CD14-positive monocyte (primary cell): Measurements from ENCODE around the gene ATP2C2. TPM values are rescaled to one million over a fixed set of nuclear protein-coding genes. Genes with fewer than 3 reads are reported as not detected.

Source experiments
- DNase-seq, 3 donors: peaks; one replicate each; pipeline ENCODE4 v3.0.0-alpha.2; 2011 to 2022
- H2AFZ ChIP-seq: 2 replicates; pipeline ENCODE4 v1.6.0; 2012; ENCODE audit warnings: mild to moderate bottlenecking, low read depth, low read length, inconsistent platforms; ENCODE audit not compliant: insufficient read depth, poor library complexity, severe bottlenecking
- H3K27ac ChIP-seq, 2 donors: 1 replicate in 1 of 2; 2 replicates in 1 of 2; pipeline ENCODE4 v1.5.1; 2012 to 2013; ENCODE audit warnings: low read length in 2 of 2, control low read depth in 1 of 2, inconsistent platforms in 1 of 2, low read depth in 1 of 2, mild to moderate bottlenecking in 1 of 2
- H3K27me3 ChIP-seq, 2 donors: one replicate each; pipeline versions ENCODE4 v1.6.0 to v1.6.1; 2011 to 2013; ENCODE audit warnings: low read length in 2 of 2; ENCODE audit not compliant: control insufficient read depth in 2 of 2, insufficient read depth in 2 of 2
- H3K36me3 ChIP-seq, 2 donors: replicated peaks in 1 of 2; 1 replicate in 1 of 2; 2 replicates in 1 of 2; pipeline versions ENCODE4 v1.5.1 to v1.6.1; 2012 to 2013; ENCODE audit warnings: low read length in 2 of 2, control low read depth in 1 of 2, inconsistent platforms in 1 of 2, mild to moderate bottlenecking in 1 of 2; ENCODE audit not compliant: insufficient read depth in 2 of 2, control insufficient read depth in 1 of 2
- H3K4me1 ChIP-seq, 2 donors: 1 replicate in 1 of 2; 2 replicates in 1 of 2; pipeline versions ENCODE4 v1.5.1 to v1.6.1; 2012 to 2013; ENCODE audit warnings: low read length in 2 of 2, control low read depth in 1 of 2, inconsistent platforms in 1 of 2, mild to moderate bottlenecking in 1 of 2, moderate library complexity in 1 of 2; ENCODE audit not compliant: insufficient read depth in 2 of 2, control insufficient read depth in 1 of 2
- H3K4me2 ChIP-seq: replicated peaks from 2 replicates; pipeline ENCODE3; 2012; ENCODE audit warnings: low read length, moderate library complexity, mild to moderate bottlenecking; ENCODE audit not compliant: poor library complexity, severe bottlenecking; ENCODE audit errors: extremely low read depth
- H3K4me3 ChIP-seq, 3 experiments: fragments of 200-600 bp in 1 of 3; sonication (generic) in 1 of 3; replicated peaks in 1 of 3; 1 replicate in 2 of 3; 2 replicates in 1 of 3; pipeline ENCODE4 v1.5.1; 2011 to 2013; ENCODE audit warnings: low read length in 3 of 3, mild to moderate bottlenecking in 3 of 3, control low read depth in 2 of 3, low read depth in 2 of 3, inconsistent platforms in 1 of 3, moderate library complexity in 1 of 3
- H3K79me2 ChIP-seq: 2 replicates; pipeline ENCODE4 v1.6.0; 2012; ENCODE audit warnings: mild to moderate bottlenecking, control low read depth, inconsistent platforms, low read length, moderate library complexity; ENCODE audit not compliant: insufficient read depth
- H3K9ac ChIP-seq: 2 replicates; pipeline ENCODE4 v1.6.0; 2017; ENCODE audit warnings: low read length, mild to moderate bottlenecking; ENCODE audit not compliant: insufficient read depth, poor library complexity, severe bottlenecking
- H3K9me3 ChIP-seq, 2 donors: replicated peaks in 1 of 2; 1 replicate in 1 of 2; 2 replicates in 1 of 2; pipeline versions ENCODE4 v1.5.1 to v1.6.1; 2012 to 2013; ENCODE audit warnings: low read length in 2 of 2, control low read depth in 1 of 2; ENCODE audit not compliant: control insufficient read depth in 1 of 2, insufficient read depth in 1 of 2
- H4K20me1 ChIP-seq: 2 replicates; pipeline ENCODE4 v1.6.0; 2012; ENCODE audit warnings: mild to moderate bottlenecking, low read length, control low read depth, moderate library complexity; ENCODE audit not compliant: insufficient read depth
- H3K27ac Mint-ChIP-seq, 7 donors: one replicate each; pipeline ENCODE4 v1.8.0; 2020; ENCODE audit warnings: mild to moderate bottlenecking in 7 of 7, mixed read lengths in 7 of 7, moderate library complexity in 6 of 7, inconsistent platforms in 2 of 7
- H3K27me3 Mint-ChIP-seq, 3 donors: one replicate each; pipeline ENCODE4 v1.8.0; 2021 to 2022; ENCODE audit warnings: low read depth in 3 of 3, mild to moderate bottlenecking in 3 of 3, mixed read lengths in 3 of 3, moderate library complexity in 3 of 3, inconsistent platforms in 1 of 3
- H3K36me3 Mint-ChIP-seq, 2 donors: one replicate each; pipeline ENCODE4 v1.8.0; 2020; ENCODE audit warnings: mixed read lengths in 2 of 2, inconsistent platforms in 1 of 2, mild to moderate bottlenecking in 1 of 2
- H3K4me1 Mint-ChIP-seq: one replicate; pipeline ENCODE4 v1.8.0; 2020; ENCODE audit warnings: mild to moderate bottlenecking, mixed read lengths
- H3K4me3 Mint-ChIP-seq, 2 donors: one replicate each; pipeline ENCODE4 v1.8.0; 2020; ENCODE audit warnings: mild to moderate bottlenecking in 2 of 2, mixed read lengths in 2 of 2, moderate library complexity in 1 of 2
- H3K9me3 Mint-ChIP-seq, 7 donors: one replicate each; pipeline ENCODE4 v1.8.0; 2020 to 2022; ENCODE audit warnings: mixed read lengths in 7 of 7, mild to moderate bottlenecking in 6 of 7, moderate library complexity in 6 of 7, inconsistent platforms in 2 of 7
- CTCF ChIP-seq: fragments of 200-600 bp; IDR thresholded peaks from one replicate; pipeline ENCODE4 v1.8.0; 2022; ENCODE audit warnings: antibody characterized with exemption, mild to moderate bottlenecking
- WGBS: methylation state at CpG from one replicate; pipeline ENCODE4 v1.1.5; 2013; ENCODE audit warnings: missing lambda C conversion rate; ENCODE audit not compliant: insufficient coverage; 5-methylcytosine and 5-hydroxymethylcytosine counted together
- intact Hi-C, 2 donors: fragments of 100-400 bp; cut with micrococcal nuclease; formaldehyde crosslinking; loops; one replicate each; pipeline versions ENCODE4 v1.15.0 to v1.15.1; 2023
- polyA plus RNA-seq, 3 donors: library from polyadenylated mRNA; depleted of rRNA in 1 of 3; unstranded in 2 of 3; stranded (reverse) in 1 of 3; fragments of 300-500 nt in 2 of 3; fragments of >200 nt in 1 of 3; fragmentation: Illumina TruSeq in 2 of 3; gene quantifications; 1 replicate in 2 of 3; 2 replicates in 1 of 3; pipeline ENCODE4 v1.2.3, GENCODE V29; 2012 to 2021

The ATP2C2 gene
- polyA plus RNA-seq, 3 donors: 0.05 TPM; not detected in 2

- no peak overlapping the region for H3K9ac ChIP-seq
- H3K27ac Mint-ChIP-seq: no peak overlapping the region
- H3K27me3 Mint-ChIP-seq: peaks cover 7 to 17% (median 13%) of the 10 kb centered on the region in 3 donors
- WGBS: 95% methylated on average over 10 of the region's 11 CpGs
- no peaks in the 10 kb centered on the region for H3K79me2 ChIP-seq
- DNase-seq: no peak
- H3K4me2 ChIP-seq: no peak overlapping the region
- no peak overlapping the region for H3K4me3 Mint-ChIP-seq
- no peaks in the 10 kb centered on the region for H3K27me3 ChIP-seq
- peaks cover 0 to 3% (median 0%) of the 10 kb centered on the region in 7 donors for H3K9me3 Mint-ChIP-seq
- no peak overlapping the region for H2AFZ ChIP-seq
- no peaks in the 10 kb centered on the region for H3K4me1 ChIP-seq
- TF ChIP-seq CTCF: no peak
- intact Hi-C loops: no loop called here
- no peaks in the 10 kb centered on the region for H3K36me3 Mint-ChIP-seq
- no peaks in the 10 kb centered on the region for H3K4me1 Mint-ChIP-seq
- no peaks in the 10 kb centered on the region for H4K20me1 ChIP-seq
- no peaks in the 10 kb centered on the region for H3K36me3 ChIP-seq
- no peak overlapping the region for H3K4me3 ChIP-seq
- H3K9me3 ChIP-seq: no peaks in the 10 kb centered on the region
- H3K27ac ChIP-seq: no peak overlapping the region
These were observed 43.9 kb downstream of the ATP2C2 start for GRCh38 chr16:84412262-84412661.

- no peak for TF ChIP-seq CTCF
- Mint-ChIP-seq H3K4me3 (no peak overlapping the region), H3K36me3 (no peaks in the 10 kb centered on the region), H3K4me1 (no peaks in the 10 kb centered on the region), H3K27me3 (peaks cover 9 to 11% (median 10%) of the 10 kb centered on the region in 3 donors), H3K9me3 (peaks cover 0 to 3% (median 0%) of the 10 kb centered on the region in 7 donors), H3K27ac (no peak overlapping the region)
- H4K20me1 ChIP-seq: no peaks in the 10 kb centered on the region
- intact Hi-C loops: no loop called here
- no peak overlapping the region for H3K4me2 ChIP-seq
- H3K9ac ChIP-seq: no peak overlapping the region
- no peaks in the 10 kb centered on the region for H3K36me3 ChIP-seq
- H3K4me1 ChIP-seq: no peaks in the 10 kb centered on the region
- no peak overlapping the region for H3K27ac ChIP-seq
- H3K27me3 ChIP-seq: no peaks in the 10 kb centered on the region
- 96% methylated on average over 19 of the region's 22 CpGs for WGBS
- no peaks in the 10 kb centered on the region for H3K79me2 ChIP-seq
- H3K9me3 ChIP-seq: no peaks in the 10 kb centered on the region
- no peak overlapping the region for H2AFZ ChIP-seq
- no peak overlapping the region for H3K4me3 ChIP-seq
- DNase-seq: no peak
These were observed 45.1 kb downstream of the ATP2C2 start for GRCh38 chr16:84413244-84414004.
